T47D (cell line): Measurements from ENCODE around the gene DNAAF3.
A peak's percentile ranks its signal among the peaks of the same experiment; 100 is the strongest.

Experiments used
- DNase-seq, 2 experiments: peaks; one replicate each; pipeline versions ENCODE4 v3.0.0 to v3.0.0-alpha.2; 2011 to 2012; ENCODE audit warnings: low read depth in 1 of 2, low spot score in 1 of 2
- JUND ChIP-seq: IDR thresholded peaks from 2 replicates; pipeline ENCODE4 v1.6.1; 2012; ENCODE audit warnings: low read depth
- in situ Hi-C: cut with HindIII; loops from 2 replicates; pipeline ENCODE4 v1.10.0; 2016; ENCODE audit warnings: low sequenced_read_pairs, low pct_unique_long_range_greater_than_20kb

Gene DNAAF3

DNA sequence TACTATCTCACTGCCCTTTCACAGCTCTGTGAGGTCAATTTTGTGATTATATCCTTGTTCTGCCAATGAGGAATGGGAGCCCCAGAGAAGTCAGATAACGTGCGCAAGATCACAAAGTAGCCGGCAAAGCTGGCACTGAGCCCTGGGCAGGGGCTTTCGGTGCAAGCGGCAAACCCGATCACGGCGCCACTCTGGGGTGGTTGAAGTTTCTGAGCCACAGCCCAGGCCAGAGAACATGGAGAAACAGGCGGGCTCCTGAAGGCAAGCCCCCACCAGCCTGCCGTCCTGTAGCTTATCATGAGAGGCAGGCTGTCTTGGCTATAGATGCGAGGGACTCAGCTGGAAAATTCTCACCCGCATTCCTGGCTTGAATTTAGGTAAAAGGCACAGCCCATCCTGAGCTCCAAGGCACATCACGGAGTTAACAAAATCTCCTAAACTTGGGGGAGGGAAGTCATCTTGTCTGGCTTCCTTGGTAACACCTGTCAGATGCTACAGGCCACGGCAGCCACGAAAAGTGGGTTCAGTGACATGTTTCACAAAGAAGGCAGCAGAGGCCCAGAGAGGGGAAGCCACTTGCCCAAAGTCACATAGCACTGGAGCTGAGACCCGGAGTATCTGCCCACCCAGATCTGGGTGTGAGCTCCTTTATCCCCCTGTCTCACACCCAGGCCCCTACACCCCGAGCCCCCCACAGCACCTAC lies 29.9 kb downstream of the DNAAF3 start:
- no peak for TF ChIP-seq JUND
- in situ Hi-C loops, result no loop called here

DNA sequence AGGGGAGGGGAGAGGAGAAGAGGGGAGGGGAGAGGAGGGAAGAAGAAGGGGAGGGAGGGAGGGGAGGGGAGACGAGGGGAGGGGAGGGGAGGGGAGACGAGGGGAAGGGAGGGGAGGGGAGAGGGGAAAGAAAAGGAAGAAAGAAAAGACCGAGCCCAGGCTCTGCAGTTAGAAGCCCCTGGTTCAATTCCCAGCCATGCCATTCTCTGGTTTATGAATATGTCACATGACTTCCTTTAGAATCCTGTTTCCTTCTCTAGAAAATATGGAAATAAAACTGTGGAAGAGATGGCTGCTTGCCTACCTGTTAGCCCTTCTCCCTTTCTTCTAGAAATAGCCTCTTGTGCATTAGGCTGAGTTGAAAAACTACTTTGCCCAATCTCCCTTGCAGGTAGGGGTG lies 31.7 kb downstream of the DNAAF3 start:
- in situ Hi-C loops, result no loop called here
- DNase-seq, result no peak
- no peak for TF ChIP-seq JUND

More for the DNA sequence above, 29.9 kb downstream of the DNAAF3 start:
- no peak for DNase-seq

DNA sequence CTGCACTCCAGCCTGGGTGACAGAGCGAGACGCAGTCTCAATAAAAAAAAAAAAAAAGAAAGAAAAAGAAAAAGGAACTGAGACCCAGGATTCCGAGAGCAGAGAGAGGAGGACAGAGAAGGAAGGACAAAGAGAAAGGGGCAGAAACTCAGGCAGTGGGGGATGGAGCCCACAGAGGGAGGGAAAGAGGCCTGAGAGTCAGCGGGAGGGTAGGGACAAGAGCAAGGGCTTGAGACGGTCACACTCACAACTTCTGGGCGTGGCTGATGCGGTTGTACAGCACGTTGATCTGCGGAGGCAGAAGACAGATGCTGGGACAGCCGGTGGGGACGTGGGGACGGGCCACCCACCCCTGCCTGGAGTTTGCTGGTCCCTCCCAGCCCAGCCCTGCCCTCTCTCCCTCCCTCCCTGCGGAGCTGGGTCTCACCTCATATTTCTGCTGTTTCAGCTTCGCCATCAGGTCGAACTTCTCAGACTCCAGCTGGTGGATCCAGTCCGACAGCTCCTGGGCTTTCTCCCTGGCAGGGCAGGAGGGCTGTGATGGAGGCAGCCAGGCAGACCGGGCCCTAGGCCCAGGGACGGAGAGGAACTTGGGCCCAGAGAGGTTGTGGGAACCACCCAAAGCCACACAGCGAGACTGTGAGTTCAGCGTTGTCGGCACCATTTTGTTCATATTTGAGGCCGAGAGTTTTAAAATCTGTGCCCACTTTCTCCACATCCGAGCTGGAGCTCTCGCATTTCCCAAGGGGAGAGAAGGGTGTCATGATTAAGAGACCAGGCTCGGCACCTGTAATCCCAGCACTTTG lies 32.6 kb downstream of the DNAAF3 start:
- no peak for TF ChIP-seq JUND
- in situ Hi-C loops, result no loop called here
- DNase-seq, result no peak

DNA sequence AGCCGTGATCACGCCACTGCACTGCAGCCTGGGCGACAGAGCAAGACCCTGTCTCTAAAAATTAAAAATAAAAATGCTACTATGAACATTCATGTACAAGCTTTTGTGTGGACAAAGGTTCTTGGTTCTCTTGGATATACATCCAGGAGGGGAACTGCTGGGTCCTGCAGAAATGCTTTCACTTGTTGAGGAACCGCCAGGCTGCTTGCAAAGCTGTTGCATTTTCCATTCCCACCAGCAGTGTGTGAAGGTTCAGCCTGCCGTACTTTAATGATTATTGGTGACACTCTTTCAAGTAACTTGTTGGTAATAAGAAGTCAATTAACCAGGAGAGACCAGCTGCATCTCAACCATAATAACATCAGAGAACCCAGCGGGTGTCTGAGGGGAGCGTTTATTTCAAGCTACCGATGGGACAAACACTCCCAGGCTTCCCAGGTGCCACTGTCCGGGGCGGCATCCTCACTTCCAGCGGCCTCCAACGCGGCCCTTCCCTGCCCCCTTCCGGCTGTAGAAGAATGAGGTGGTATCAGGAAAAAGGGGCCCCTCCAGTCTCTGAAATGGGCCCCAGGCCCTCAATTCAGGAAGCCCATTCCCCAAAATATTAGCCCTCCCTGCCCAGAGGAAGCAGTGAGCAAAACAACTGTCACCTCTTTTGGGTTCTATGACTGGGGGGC lies 33.8 kb downstream of the DNAAF3 start:
- no peak for TF ChIP-seq JUND
- in situ Hi-C loops, result no loop called here
- no peak for DNase-seq

DNA sequence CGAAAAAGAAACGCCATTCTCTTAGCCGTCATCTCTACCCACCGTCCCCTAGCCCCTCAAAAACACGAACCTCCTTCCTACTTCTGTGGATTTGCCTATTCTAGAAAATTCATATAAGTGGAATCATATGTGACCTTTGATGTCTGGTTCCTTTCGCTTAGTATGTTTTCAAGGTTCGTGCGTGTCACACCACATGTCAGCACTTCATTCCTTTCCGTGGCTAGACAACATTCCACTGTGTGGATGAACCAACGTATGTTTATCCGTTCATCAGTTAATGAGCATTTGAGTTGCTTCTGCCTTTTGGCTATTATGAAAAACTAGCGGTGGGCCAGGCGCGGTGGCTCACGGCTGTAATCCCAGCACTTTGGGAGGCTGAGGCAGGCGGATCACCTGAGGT lies 35.0 kb downstream of the DNAAF3 start:
- DNase-seq, result no peak
- in situ Hi-C loops, result no loop called here
- TF ChIP-seq JUND, result no peak

DNA sequence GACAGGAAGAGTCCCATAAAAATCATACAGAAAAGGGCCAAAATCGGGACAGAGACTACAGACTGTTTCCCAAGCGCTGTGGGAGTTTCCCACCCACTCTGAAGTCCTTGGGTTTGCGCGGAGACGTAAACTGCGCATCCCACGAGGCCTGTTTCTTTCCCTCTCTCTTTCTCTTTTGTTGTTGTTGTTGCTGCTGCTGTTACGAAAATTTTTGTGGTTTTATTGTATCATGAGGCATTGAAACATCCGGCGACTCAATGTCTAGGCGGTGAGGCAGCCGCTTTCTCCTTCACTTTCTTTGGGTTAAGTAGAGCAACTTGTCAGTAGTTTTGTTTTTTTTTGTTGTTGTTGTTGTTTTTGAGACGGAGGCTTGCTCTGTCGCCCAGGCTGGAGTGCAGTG lies 47.4 kb downstream of the DNAAF3 start:
- no peak for DNase-seq
- in situ Hi-C loops, result no loop called here
- no peak for TF ChIP-seq JUND

DNA sequence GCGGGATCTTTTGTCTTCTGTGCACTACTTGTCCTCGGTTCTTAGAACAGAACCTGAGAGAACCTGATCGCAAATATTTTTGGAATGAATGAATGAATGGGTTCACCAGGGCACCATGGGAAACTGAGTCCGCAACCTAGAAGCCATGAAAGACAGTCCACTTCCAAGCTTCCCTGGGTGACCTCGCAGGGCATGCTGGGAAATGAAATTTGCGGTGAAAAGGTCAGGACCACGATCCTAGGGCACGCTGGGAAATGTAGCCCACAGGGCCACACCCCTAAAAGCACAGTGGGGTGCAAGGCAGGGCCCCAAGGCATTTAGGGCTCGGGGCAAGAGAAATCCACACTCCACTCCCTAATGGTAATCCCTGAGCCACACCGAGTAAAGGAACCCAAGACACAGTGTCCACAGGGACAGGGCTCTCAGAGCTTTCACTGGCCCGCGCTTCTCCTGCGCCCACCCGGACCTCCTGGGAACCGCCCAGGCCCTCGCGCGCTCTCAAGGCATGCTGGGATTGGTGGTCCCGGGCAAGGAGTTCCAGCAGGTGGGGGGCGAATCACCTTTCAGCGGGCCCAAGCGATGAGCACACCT lies 47.9 kb downstream of the DNAAF3 start:
- no peak for TF ChIP-seq JUND

DNA sequence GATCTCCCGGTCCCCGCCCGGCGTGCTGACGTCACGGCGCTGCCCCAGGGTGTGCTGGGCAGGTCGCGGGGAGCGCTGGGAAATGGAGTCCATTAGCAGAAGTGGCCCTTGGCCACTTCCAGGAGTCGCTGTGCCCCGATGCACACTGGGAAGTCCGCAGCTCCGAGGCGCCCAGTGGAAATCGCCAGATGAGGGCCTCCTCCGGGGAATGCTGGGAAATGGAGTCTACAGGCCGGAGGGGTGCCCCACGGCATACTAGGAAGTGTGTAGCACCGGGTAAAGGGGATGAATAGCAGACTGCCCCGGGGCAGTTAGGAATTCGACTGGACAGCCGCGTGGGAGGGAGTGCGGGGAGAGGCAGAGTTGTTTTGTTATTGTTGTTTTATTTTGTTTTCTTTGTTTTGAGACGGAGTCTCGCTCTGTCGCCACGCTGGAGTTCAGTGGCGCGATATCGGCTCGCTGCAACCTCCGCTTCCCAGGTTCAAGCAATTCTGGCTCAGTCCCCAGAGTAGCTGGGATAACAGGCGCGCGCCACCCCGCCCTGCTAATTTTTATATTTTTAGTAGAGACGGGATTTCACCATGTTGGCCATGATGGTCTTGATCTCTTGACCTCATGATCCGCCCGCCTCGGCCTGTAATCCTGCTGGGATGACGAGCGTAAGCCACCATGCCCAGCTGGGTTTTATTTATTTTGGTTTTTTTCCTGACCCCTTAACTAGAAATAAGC lies 48.6 kb downstream of the DNAAF3 start:
- peak; percentile 96 to 98 for DNase-seq
- in situ Hi-C loops, result no loop called here
- no peak for TF ChIP-seq JUND

More for the DNA sequence above, 47.9 kb downstream of the DNAAF3 start:
- DNase-seq, result no peak
- in situ Hi-C loops, result no loop called here

DNA sequence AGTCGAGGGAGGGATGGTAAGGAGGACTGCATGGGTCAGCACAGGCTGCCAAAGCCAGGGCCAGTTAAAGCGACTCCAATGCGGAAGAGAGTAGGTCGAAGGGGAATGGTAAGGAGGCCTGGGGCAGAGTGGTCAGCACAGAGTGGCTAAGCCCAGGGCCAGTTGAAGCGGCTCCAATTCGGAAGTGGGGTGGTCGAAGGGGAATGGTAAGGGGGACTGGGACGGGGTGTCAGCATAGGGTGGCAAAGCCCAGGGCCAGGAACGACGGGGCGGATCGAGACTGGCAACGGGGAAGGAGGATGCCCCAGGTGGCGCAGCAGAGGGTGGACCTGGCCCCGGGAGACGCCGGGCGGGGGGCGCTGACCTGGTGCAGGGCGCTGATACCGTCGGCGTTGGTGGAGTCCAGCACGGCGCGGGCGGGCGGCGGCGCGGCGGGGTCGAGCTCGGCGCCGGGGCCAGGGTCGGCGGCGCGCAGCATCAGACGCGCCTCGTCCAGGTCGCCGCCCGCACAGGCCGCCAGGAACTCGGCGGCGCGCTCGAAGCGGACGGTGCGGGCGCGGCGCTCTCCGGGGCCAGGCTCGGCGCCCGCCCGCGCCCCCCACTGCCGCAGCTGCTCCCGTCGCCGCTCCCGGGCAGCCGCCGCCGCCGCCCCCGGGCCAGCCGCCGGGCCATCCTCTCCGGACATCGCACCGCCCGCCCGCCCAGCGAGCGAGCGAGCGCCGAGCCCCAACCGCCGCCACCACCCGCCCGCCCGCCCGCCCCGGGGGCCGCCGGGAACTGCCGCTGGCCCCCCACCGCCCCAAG lies 49.4 kb downstream of the DNAAF3 start, which contains the start of gene PPP1R12C:
PPP1R12C (minus strand) TSS at position 779 of the 804 bp plus-strand sequence; CDS start at position 685, 94 bp downstream.
- no peak for TF ChIP-seq JUND
- no peak for DNase-seq
- in situ Hi-C loops, result no loop called here

DNA sequence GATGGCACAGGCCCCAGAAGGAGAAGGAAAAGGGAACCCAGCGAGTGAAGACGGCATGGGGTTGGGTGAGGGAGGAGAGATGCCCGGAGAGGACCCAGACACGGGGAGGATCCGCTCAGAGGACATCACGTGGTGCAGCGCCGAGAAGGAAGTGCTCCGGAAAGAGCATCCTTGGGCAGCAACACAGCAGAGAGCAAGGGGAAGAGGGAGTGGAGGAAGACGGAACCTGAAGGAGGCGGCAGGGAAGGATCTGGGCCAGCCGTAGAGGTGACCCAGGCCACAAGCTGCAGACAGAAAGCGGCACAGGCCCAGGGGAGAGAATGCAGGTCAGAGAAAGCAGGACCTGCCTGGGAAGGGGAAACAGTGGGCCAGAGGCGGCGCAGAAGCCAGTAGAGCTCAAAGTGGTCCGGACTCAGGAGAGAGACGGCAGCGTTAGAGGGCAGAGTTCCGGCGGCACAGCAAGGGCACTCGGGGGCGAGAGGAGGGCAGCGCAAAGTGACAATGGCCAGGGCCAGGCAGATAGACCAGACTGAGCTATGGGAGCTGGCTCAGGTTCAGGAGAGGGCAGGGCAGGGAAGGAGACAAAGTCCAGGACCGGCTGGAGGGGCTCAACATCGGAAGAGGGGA lies 50.1 kb downstream of the DNAAF3 start:
- in situ Hi-C loops, result no loop called here
- TF ChIP-seq JUND, result no peak
- peak in 1 of 2 experiments; percentile 38 for DNase-seq
